HG03571 (cell line): Measurements from ENCODE around the gene RELCH.

ENCODE experiments used
- ATAC-seq: cut with Tn5 transposase; IDR thresholded peaks from one replicate; pipeline ENCODE4 v1.9.1; 2021; ENCODE audit not compliant: unreplicated experiment

RELCH gene

GRCh38 chr18:62321201-62321600 is 134.1 kb downstream of the RELCH start:
- no peak for ATAC-seq

- ATAC-seq: no peak
Measured at GRCh38 chr18:62323483-62324180, 136.6 kb downstream of the RELCH start.

GRCh38 chr18:62324181-62324828 is 137.2 kb downstream of the RELCH start:
- no peak for ATAC-seq

GRCh38 chr18:62324917-62325805 is 138.1 kb downstream of the RELCH start, which contains the start of gene TNFRSF11A:
TNFRSF11A (plus strand) TSS chr18:62325310; CDS start chr18:62325353, 43 bp downstream.
- ATAC-seq: no peak

GRCh38 chr18:62325806-62326645 is 139.0 kb downstream of the RELCH start:
- ATAC-seq: no peak

GRCh38 chr18:62326646-62327348 is 139.7 kb downstream of the RELCH start:
- no peak for ATAC-seq

- no peak for ATAC-seq
Measured at GRCh38 chr18:62327977-62328376, 140.9 kb downstream of the RELCH start.

GRCh38 chr18:62328586-62329525 is 141.8 kb downstream of the RELCH start:
- ATAC-seq: no peak

- no peak for ATAC-seq
Measured at GRCh38 chr18:62329691-62330454, 142.8 kb downstream of the RELCH start.

GRCh38 chr18:62330650-62331049 is 143.6 kb downstream of the RELCH start:
- no peak for ATAC-seq

GRCh38 chr18:62331581-62332356 is 144.7 kb downstream of the RELCH start:
- no peak for ATAC-seq

- ATAC-seq: no peak
Measured at GRCh38 chr18:62332431-62332830, 145.4 kb downstream of the RELCH start.

GRCh38 chr18:62332964-62333695 is 146.1 kb downstream of the RELCH start:
- no peak for ATAC-seq

- no peak for ATAC-seq
Measured at GRCh38 chr18:62334120-62334519, 147.1 kb downstream of the RELCH start.

GRCh38 chr18:62335494-62335893 is 148.4 kb downstream of the RELCH start:
- ATAC-seq: no peak

- no peak for ATAC-seq
Measured at GRCh38 chr18:62336618-62337017, 149.6 kb downstream of the RELCH start.

GRCh38 chr18:62337336-62337735 is 150.3 kb downstream of the RELCH start:
- ATAC-seq: no peak
